DND-41 (cell line): ENCODE measurements around the gene DEFB123.

Source experiments
- ATAC-seq: fragments of 200-7000 bp; cut with Tn5 transposase; 3 replicates; pipeline ENCODE4 v1.9.1; 2021; ENCODE audit warnings: low read depth; ENCODE audit not compliant: insufficient read depth
- DNase-seq: peaks from one replicate; pipeline ENCODE4 v3.0.0-alpha.2; 2020
- H2AFZ ChIP-seq: 2 replicates; pipeline ENCODE4 v1.6.0; 2012; ENCODE audit warnings: low read depth, low read length
- H3K27ac ChIP-seq: 2 replicates; pipeline ENCODE4 v1.5.1; 2012; ENCODE audit warnings: low read length, inconsistent platforms
- H3K27me3 ChIP-seq: fragments of 200-600 bp; sonication (generic); 2 replicates; pipeline ENCODE4 v1.6.0; 2012; ENCODE audit warnings: low read length, mild to moderate bottlenecking, inconsistent platforms; ENCODE audit not compliant: insufficient read depth, poor library complexity
- H3K36me3 ChIP-seq: 2 replicates; pipeline ENCODE4 v1.5.1; 2012; ENCODE audit warnings: low read length, inconsistent platforms; ENCODE audit not compliant: insufficient read depth
- H3K4me1 ChIP-seq: 2 replicates; pipeline ENCODE4 v1.5.1; 2012; ENCODE audit warnings: mild to moderate bottlenecking, low read length; ENCODE audit not compliant: insufficient read depth
- H3K4me2 ChIP-seq: 2 replicates; pipeline ENCODE4 v1.6.0; 2012; ENCODE audit warnings: mild to moderate bottlenecking, moderate library complexity, low read length, inconsistent platforms; ENCODE audit not compliant: insufficient read depth
- H3K4me3 ChIP-seq, 2 experiments: fragments of 200-600 bp in 1 of 2; shearing (Covaris generic) in 1 of 2; 2 replicates each; pipeline ENCODE4 v1.5.1; 2012 to 2016; ENCODE audit warnings: inconsistent platforms in 2 of 2, low read length in 2 of 2, mild to moderate bottlenecking in 2 of 2, low read depth in 1 of 2, moderate library complexity in 1 of 2
- H3K79me2 ChIP-seq: 2 replicates; pipeline ENCODE4 v1.6.0; 2012; ENCODE audit warnings: low read length, inconsistent platforms; ENCODE audit not compliant: insufficient read depth
- H3K9ac ChIP-seq: 2 replicates; pipeline ENCODE4 v1.6.0; 2012; ENCODE audit warnings: low read depth, mild to moderate bottlenecking, inconsistent platforms, low read length, moderate library complexity
- H3K9me3 ChIP-seq: 2 replicates; pipeline ENCODE4 v1.5.1; 2012; ENCODE audit warnings: low read length, moderate library complexity, mild to moderate bottlenecking, inconsistent platforms; ENCODE audit not compliant: insufficient read depth, severe bottlenecking
- H4K20me1 ChIP-seq: 2 replicates; pipeline ENCODE4 v1.6.0; 2012; ENCODE audit warnings: low read length; ENCODE audit not compliant: insufficient read depth
- CTCF ChIP-seq: IDR thresholded peaks from 2 replicates; pipeline ENCODE4 v1.5.1; 2012; ENCODE audit warnings: borderline replicate concordance, low read length, moderate library complexity, mild to moderate bottlenecking; ENCODE audit not compliant: poor library complexity, severe bottlenecking; ENCODE audit errors: extremely low read depth
- EZH2 ChIP-seq: IDR thresholded peaks from 3 replicates; pipeline ENCODE4 v1.6.1; 2012; ENCODE audit warnings: borderline replicate concordance, low read depth, mild to moderate bottlenecking, moderate library complexity, low read length, inconsistent platforms; ENCODE audit not compliant: severe bottlenecking

The DEFB123 gene

GRCh38 chr20:31489152-31489551 is 48.7 kb downstream of the DEFB123 start:
- H3K36me3 ChIP-seq = no peaks in the 10 kb centered on the region
- no peak overlapping the region for H2AFZ ChIP-seq
- no peak for DNase-seq
- no peak overlapping the region for H3K27ac ChIP-seq
- H3K4me2 ChIP-seq = no peak overlapping the region
- ATAC-seq = no peak
- H3K27me3 ChIP-seq = peaks cover 4% of the 10 kb centered on the region
- H3K9me3 ChIP-seq = no peaks in the 10 kb centered on the region
- H3K9ac ChIP-seq = no peak overlapping the region
- H3K4me3 ChIP-seq = no peak overlapping the region
- no peak for TF ChIP-seq EZH2
- no peak for TF ChIP-seq CTCF
- H3K79me2 ChIP-seq = no peaks in the 10 kb centered on the region
- H3K4me1 ChIP-seq = no peaks in the 10 kb centered on the region
- H4K20me1 ChIP-seq = no peaks in the 10 kb centered on the region

- TF ChIP-seq EZH2 (no peak), CTCF (no peak)
- DNase-seq (no peak), ATAC-seq (no peak)
- Histone ChIP-seq H3K27me3 (peaks cover 4% of the 10 kb centered on the region), H3K79me2 (no peaks in the 10 kb centered on the region), H4K20me1 (no peaks in the 10 kb centered on the region), H3K9ac (no peak overlapping the region), H2AFZ (no peak overlapping the region), H3K36me3 (no peaks in the 10 kb centered on the region), H3K4me2 (no peak overlapping the region), H3K27ac (no peak overlapping the region), H3K4me3 (no peak overlapping the region), H3K9me3 (no peaks in the 10 kb centered on the region), H3K4me1 (no peaks in the 10 kb centered on the region)
Measured at GRCh38 chr20:31490752-31491151, 50.3 kb downstream of the DEFB123 start.

- H3K9ac ChIP-seq = no peak overlapping the region
- no peak for DNase-seq
- ATAC-seq = peak; percentile 55; the same call in 1 of the 3 replicates
Measured at GRCh38 chr20:31494131-31494530, 53.7 kb downstream of the DEFB123 start.

More at GRCh38 chr20:31494131-31494530, 53.7 kb downstream of the DEFB123 start:
- no peak overlapping the region for H3K4me3 ChIP-seq
- TF ChIP-seq EZH2 = no peak
- TF ChIP-seq CTCF = peak; percentile 38
- peaks cover 6% of the 10 kb centered on the region for H3K27me3 ChIP-seq
- no peak overlapping the region for H2AFZ ChIP-seq
- no peaks in the 10 kb centered on the region for H4K20me1 ChIP-seq
- H3K79me2 ChIP-seq = no peaks in the 10 kb centered on the region
- no peak overlapping the region for H3K4me2 ChIP-seq
- H3K36me3 ChIP-seq = no peaks in the 10 kb centered on the region
- no peaks in the 10 kb centered on the region for H3K9me3 ChIP-seq
- H3K4me1 ChIP-seq = no peaks in the 10 kb centered on the region
- H3K27ac ChIP-seq = no peak overlapping the region
